HEK293 (cell line): Measurements from ENCODE around the gene CFAP20.
A peak's percentile ranks its signal among the peaks of the same experiment; 100 is the strongest.

Experiments
- CTCF ChIA-PET: fragments of 350-600 bp; formaldehyde crosslinking; extraction: SDS; loops from one replicate; lab custom pipeline; 2021; ENCODE audit warnings: antibody characterized with exemption; lab: Yijun Ruan, JAX
- POLR2A ChIA-PET: fragments of 300-600 bp; formaldehyde crosslinking; extraction: SDS; loops from one replicate; lab custom pipeline; 2020; ENCODE audit warnings: antibody characterized with exemption, inconsistent platforms; lab: Yijun Ruan, JAX
- H3K27ac ChIP-seq: fragments of 200-500 bp; sonication (Bioruptor generic); 2 replicates; pipeline ENCODE4 v1.5.1; 2014; ENCODE audit warnings: low read depth, low read length, control low read depth, inconsistent platforms; ENCODE audit errors: extremely low read depth
- H3K36me3 ChIP-seq, 2 experiments: fragments of 200-500 bp in 1 of 2; sonication (Bioruptor generic) in 1 of 2; 1 replicate in 1 of 2; 2 replicates in 1 of 2; pipeline ENCODE4 v1.5.1; 2014 to 2017; ENCODE audit warnings: inconsistent platforms in 2 of 2, low read length in 2 of 2; ENCODE audit not compliant: control insufficient read depth in 2 of 2, insufficient read depth in 1 of 2
- H3K4me1 ChIP-seq: fragments of 200-500 bp; sonication (Bioruptor generic); 2 replicates; pipeline ENCODE4 v1.5.1; 2014; ENCODE audit warnings: mild to moderate bottlenecking, low read length, inconsistent platforms; ENCODE audit not compliant: control insufficient read depth, insufficient read depth
- H3K4me3 ChIP-seq: 2 replicates; pipeline ENCODE4 v1.5.1; 2011; ENCODE audit warnings: low read depth, mild to moderate bottlenecking, control low read depth, low read length, moderate library complexity
- H3K9me3 ChIP-seq: fragments of 200-500 bp; sonication (Bioruptor generic); 2 replicates; pipeline ENCODE4 v1.5.1; 2014; ENCODE audit warnings: low read depth, low read length, inconsistent platforms; ENCODE audit not compliant: control insufficient read depth, insufficient read depth
- EGR2 ChIP-seq: fragments of 450-650 bp; formaldehyde crosslinking; IDR thresholded peaks from 2 replicates; pipeline ENCODE4 v1.5.1; 2016; ENCODE audit warnings: low read depth, missing biosample characterization, missing genetic modification characterization
- OSR2 ChIP-seq: fragments of 450-650 bp; formaldehyde crosslinking; IDR thresholded peaks from 2 replicates; pipeline ENCODE4 v1.5.1; 2016; ENCODE audit warnings: missing biosample characterization, missing genetic modification characterization
- ZBTB1 ChIP-seq: fragments of 450-650 bp; formaldehyde crosslinking; IDR thresholded peaks from 2 replicates; pipeline ENCODE4 v1.5.1; 2016; ENCODE audit warnings: missing biosample characterization, missing genetic modification characterization
- ZFP37 ChIP-seq: fragments of 450-650 bp; formaldehyde crosslinking; IDR thresholded peaks from 2 replicates; pipeline ENCODE4 v1.5.1; 2016; ENCODE audit warnings: missing biosample characterization, missing genetic modification characterization
- ZIC2 ChIP-seq: fragments of 450-650 bp; formaldehyde crosslinking; IDR thresholded peaks from 2 replicates; pipeline ENCODE4 v1.5.1; 2016; ENCODE audit warnings: missing biosample characterization, missing genetic modification characterization
- ZNF184 ChIP-seq: fragments of 450-650 bp; IDR thresholded peaks from 2 replicates; pipeline ENCODE4 v1.5.1; 2018; ENCODE audit warnings: missing biosample characterization, mild to moderate bottlenecking, missing genetic modification characterization
- ZNF341 ChIP-seq: fragments of 450-650 bp; formaldehyde crosslinking; IDR thresholded peaks from 2 replicates; pipeline ENCODE4; 2016; ENCODE audit warnings: low read depth, missing biosample characterization, missing genetic modification characterization
- ZNF362 ChIP-seq: fragments of 450-650 bp; formaldehyde crosslinking; IDR thresholded peaks from 2 replicates; pipeline ENCODE4 v1.5.1; 2016; ENCODE audit warnings: missing biosample characterization, missing genetic modification characterization
- ZNF501 ChIP-seq: fragments of 450-650 bp; formaldehyde crosslinking; IDR thresholded peaks from 2 replicates; pipeline ENCODE4 v1.5.1; 2016; ENCODE audit warnings: missing biosample characterization, missing genetic modification characterization
- ZNF792 ChIP-seq: fragments of 450-650 bp; formaldehyde crosslinking; IDR thresholded peaks from 2 replicates; pipeline ENCODE4 v1.5.1; 2016; ENCODE audit warnings: missing biosample characterization, missing genetic modification characterization
- ZSCAN16 ChIP-seq: fragments of 450-650 bp; formaldehyde crosslinking; IDR thresholded peaks from 2 replicates; pipeline ENCODE4 v1.5.1; 2016; ENCODE audit warnings: missing biosample characterization, missing genetic modification characterization
- TF ChIP-seq, protein P1 (sequence below): fragments of 450-650 bp; formaldehyde crosslinking; IDR thresholded peaks from 2 replicates; pipeline ENCODE4 v1.5.1; 2016; ENCODE audit warnings: missing biosample characterization, missing genetic modification characterization
- TF ChIP-seq, protein P2 (sequence below): fragments of 450-650 bp; formaldehyde crosslinking; IDR thresholded peaks from 2 replicates; pipeline ENCODE4 v1.5.1; 2016; ENCODE audit warnings: missing biosample characterization, missing genetic modification characterization
- TF ChIP-seq, protein P3 (sequence below): fragments of 450-650 bp; formaldehyde crosslinking; IDR thresholded peaks from 2 replicates; pipeline ENCODE4 v1.5.1; 2016; ENCODE audit warnings: missing biosample characterization, missing genetic modification characterization

CFAP20 gene

DNA sequence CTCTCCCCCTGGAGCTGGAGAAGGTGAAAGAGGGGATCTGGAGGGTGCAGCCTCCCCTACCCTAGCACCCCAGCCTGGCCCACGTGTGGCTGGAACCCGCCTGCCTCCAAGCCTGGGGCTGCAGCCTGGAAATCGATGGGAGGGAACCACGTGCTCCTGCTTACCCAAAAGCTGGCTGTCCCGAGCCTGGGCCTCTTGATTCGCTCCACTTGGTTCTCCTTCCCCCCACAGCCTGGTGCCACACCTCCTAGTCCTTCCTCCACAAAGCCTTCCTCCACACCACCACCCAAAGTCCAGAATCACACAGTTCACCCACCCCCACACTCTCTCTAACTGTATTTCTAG lies 29.3 kb downstream of the CFAP20 start:
- ChIA-PET POLR2A (no interaction called here), CTCF (interaction anchor here (0.6 to 2.3 kb wide), 4 partner anchors 10 to 27 kb away, joined by 3 to 8 read pairs (median 4); no protein-coding TSS in a partner anchor)
- H3K27ac ChIP-seq: no peak overlapping the region
- no peaks in the 10 kb centered on the region for H3K36me3 ChIP-seq
- no peaks in the 10 kb centered on the region for H3K9me3 ChIP-seq
- no peaks in the 10 kb centered on the region for H3K4me1 ChIP-seq
- H3K4me3 ChIP-seq: no peak overlapping the region
- no peak for TF ChIP-seq ZBTB1 (tag by site-specific recombination)
- TF ChIP-seq EGR2 (tag by site-specific recombination): peak; percentile 63
- TF ChIP-seq, all 188 proteins: peak for 1

GRCh38 chr16:58099097-58099955 lies 29.9 kb downstream of the CFAP20 start:
- Histone ChIP-seq H3K36me3 (no peaks in the 10 kb centered on the region), H3K4me3 (no peak overlapping the region), H3K9me3 (no peaks in the 10 kb centered on the region), H3K4me1 (no peaks in the 10 kb centered on the region), H3K27ac (no peak overlapping the region)
- TF ChIP-seq ZNF792 (tag by site-specific recombination) (no peak), ZSCAN16 (tag by site-specific recombination) (no peak), ZFP37 (tag by site-specific recombination) (no peak), ZNF501 (tag by site-specific recombination) (no peak)
- TF ChIP-seq, protein P1, sequence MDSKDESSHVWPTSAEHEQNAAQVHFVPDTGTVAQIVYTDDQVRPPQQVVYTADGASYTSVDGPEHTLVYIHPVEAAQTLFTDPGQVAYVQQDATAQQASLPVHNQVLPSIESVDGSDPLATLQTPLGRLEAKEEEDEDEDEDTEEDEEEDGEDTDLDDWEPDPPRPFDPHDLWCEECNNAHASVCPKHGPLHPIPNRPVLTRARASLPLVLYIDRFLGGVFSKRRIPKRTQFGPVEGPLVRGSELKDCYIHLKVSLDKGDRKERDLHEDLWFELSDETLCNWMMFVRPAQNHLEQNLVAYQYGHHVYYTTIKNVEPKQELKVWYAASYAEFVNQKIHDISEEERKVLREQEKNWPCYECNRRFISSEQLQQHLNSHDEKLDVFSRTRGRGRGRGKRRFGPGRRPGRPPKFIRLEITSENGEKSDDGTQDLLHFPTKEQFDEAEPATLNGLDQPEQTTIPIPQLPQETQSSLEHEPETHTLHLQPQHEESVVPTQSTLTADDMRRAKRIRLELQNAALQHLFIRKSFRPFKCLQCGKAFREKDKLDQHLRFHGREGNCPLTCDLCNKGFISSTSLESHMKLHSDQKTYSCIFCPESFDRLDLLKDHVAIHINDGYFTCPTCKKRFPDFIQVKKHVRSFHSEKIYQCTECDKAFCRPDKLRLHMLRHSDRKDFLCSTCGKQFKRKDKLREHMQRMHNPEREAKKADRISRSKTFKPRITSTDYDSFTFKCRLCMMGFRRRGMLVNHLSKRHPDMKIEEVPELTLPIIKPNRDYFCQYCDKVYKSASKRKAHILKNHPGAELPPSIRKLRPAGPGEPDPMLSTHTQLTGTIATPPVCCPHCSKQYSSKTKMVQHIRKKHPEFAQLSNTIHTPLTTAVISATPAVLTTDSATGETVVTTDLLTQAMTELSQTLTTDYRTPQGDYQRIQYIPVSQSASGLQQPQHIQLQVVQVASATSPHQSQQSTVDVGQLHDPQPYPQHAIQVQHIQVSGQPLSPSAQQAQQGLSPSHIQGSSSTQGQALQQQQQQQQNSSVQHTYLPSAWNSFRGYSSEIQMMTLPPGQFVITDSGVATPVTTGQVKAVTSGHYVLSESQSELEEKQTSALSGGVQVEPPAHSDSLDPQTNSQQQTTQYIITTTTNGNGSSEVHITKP (tag by site-specific recombination): peak; percentile 67
- TF ChIP-seq, protein P2, sequence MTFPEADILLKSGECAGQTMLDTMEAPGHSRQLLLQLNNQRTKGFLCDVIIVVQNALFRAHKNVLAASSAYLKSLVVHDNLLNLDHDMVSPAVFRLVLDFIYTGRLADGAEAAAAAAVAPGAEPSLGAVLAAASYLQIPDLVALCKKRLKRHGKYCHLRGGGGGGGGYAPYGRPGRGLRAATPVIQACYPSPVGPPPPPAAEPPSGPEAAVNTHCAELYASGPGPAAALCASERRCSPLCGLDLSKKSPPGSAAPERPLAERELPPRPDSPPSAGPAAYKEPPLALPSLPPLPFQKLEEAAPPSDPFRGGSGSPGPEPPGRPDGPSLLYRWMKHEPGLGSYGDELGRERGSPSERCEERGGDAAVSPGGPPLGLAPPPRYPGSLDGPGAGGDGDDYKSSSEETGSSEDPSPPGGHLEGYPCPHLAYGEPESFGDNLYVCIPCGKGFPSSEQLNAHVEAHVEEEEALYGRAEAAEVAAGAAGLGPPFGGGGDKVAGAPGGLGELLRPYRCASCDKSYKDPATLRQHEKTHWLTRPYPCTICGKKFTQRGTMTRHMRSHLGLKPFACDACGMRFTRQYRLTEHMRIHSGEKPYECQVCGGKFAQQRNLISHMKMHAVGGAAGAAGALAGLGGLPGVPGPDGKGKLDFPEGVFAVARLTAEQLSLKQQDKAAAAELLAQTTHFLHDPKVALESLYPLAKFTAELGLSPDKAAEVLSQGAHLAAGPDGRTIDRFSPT (tag by site-specific recombination): no peak
- TF ChIP-seq, protein P3, sequence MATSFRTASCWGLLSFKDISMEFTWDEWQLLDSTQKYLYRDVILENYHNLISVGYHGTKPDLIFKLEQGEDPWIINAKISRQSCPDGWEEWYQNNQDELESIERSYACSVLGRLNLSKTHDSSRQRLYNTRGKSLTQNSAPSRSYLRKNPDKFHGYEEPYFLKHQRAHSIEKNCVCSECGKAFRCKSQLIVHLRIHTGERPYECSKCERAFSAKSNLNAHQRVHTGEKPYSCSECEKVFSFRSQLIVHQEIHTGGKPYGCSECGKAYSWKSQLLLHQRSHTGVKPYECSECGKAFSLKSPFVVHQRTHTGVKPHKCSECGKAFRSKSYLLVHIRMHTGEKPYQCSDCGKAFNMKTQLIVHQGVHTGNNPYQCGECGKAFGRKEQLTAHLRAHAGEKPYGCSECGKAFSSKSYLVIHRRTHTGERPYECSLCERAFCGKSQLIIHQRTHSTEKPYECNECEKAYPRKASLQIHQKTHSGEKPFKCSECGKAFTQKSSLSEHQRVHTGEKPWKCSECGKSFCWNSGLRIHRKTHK: no peak
- POLR2A ChIA-PET: no interaction called here
- CTCF ChIA-PET: interaction anchor here (0.6 to 4.5 kb wide), 7 partner anchors 8 to 27 kb away, joined by 3 to 35 read pairs (median 4); no protein-coding TSS in a partner anchor

DNA sequence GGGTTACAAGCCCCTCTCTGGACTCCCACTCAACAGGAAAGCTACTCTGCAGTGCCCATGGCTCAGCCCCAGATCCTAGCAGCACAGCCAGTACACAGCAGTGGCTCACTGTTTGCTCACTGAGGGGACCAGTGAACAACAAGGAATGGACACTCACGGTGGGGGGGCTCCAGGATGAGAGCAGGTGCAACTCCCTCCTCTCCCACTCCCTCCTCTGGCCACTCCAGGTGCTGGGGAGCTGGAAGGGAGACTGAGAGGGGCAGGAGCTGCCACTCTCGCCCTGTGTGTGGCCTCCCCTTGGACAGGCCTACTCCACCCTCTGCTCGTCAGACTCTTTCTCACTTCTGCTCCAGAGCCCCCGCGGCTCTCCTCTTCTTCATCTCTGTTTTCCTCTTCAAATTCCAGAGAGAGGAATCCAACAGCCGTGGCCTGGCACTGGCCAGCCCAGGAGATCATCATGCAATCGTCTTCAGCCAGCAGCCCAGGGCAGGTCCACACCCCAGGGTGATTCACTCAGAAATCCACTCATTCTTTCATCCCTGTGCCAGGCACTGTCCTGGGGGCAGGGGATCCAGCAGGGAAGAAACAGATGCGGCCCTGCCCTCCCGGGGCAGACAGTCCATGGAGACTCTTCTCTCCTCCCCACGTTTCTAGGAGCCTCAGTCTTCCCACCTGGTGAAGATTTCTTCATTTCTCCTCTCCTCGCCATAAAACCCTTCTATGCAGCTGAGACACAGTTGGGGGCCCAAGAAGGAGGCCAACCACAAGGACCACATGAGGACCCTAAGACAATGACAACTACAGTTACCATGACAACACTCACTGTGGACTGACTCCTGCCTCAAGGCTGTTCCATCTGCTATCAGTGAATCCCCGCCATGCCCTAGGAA lies 30.7 kb downstream of the CFAP20 start:
- ChIA-PET CTCF (interaction anchor here (0.6 to 4.5 kb wide), 14 partner anchors 10 to 497 kb away, joined by 3 to 35 read pairs (median 4); no protein-coding TSS in a partner anchor), POLR2A (no interaction called here)
- H3K9me3 ChIP-seq: no peaks in the 10 kb centered on the region
- H3K27ac ChIP-seq: no peak overlapping the region
- no peaks in the 10 kb centered on the region for H3K4me1 ChIP-seq
- no peak overlapping the region for H3K4me3 ChIP-seq
- H3K36me3 ChIP-seq: no peaks in the 10 kb centered on the region
- TF ChIP-seq OSR2 (tag by site-specific recombination) (no peak), ZSCAN16 (tag by site-specific recombination) (no peak), ZNF362 (no peak), ZNF184 (no peak), ZNF341 (tag by site-specific recombination) (peak; percentile 41), ZIC2 (tag by site-specific recombination) (peak; percentile 91)
